GM18868 (cell line): Measurements from ENCODE around the gene E2F4.

Experiments
- ATAC-seq: cut with Tn5 transposase; IDR thresholded peaks from one replicate; pipeline ENCODE4 v1.9.1; 2021; ENCODE audit warnings: mild to moderate bottlenecking, moderate library complexity; ENCODE audit not compliant: unreplicated experiment

E2F4 gene

DNA sequence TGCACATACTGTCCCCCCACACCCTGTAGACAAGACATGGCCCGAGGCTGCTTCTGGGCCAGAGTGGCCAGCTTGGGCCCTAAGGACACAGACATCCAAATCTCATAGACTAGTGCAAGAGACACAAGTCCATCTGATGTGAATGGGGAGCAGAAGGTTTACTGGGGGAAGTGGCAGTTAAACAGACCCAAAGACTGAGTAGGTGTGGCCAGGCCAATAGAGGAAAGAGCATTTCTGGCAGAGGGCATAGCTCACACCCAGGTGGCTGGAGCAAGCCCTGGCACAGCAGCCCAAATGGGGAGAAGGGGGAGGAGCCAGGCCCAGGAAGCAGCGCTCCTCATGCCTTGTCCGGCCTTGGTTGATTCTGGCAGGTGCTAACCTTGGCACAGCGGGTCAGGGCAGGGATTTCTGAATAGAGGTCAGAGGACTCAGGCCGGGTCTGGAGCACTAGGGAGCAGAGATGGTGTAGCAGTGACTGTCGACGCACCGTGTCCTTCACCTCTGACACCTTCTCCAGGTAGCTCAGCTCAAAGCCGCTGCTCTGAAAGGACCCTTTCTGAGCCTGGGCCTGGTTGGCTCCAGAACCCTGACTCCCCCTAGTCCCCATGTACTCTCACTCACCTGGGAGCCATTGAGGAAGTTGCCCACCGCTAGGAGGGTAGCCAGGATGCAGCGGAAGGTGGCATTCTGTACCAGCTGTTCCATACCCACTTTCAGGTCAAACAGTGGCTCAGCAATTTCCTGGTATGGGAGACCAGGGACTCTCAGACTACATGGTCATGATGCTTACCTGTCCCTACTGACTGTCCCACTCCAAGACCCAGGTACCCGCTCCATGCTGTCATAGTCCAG lies 39.1 kb downstream of the E2F4 start:
- ATAC-seq = no peak

- ATAC-seq = no peak
Observed at GRCh38 chr16:67233596-67233995, 41.6 kb downstream of the E2F4 start.

- ATAC-seq = no peak
Observed at GRCh38 chr16:67234180-67234597, 42.2 kb downstream of the E2F4 start.

DNA sequence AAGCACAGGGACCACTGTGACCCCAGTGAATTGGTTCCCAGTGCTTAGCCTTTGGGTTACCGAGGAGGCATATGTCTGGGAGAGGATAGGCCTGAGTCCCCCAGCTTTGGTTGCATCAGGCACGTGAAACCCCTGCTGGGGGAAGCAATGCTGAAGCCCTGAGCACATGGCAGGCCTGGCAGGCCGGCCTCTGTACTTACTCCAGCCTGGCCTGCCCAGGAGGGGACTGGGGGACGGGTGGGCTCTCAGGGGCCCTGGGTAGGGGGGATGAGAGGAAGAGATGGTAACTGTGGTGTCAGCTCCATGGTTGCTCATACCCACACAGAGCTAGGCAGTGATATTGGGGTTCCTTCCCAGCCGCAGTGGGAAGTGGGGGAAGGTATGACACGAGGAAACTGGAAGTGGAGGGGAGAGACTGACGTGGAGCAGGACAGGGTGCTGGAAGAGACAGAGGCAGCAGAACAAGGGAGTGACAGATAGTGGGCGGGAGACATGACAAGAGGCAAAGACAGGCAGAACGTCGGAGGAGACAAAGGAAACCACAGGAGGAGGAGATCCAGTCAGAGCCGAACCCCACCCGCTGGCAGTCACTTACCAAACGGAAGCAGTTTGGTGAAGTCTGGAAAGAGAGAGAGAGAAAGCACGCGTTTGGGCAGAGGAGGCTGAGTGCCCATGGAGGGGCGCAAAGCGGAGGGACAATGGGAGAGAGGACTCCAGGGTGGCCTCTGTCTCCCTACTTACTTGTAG lies 44.0 kb downstream of the E2F4 start:
- no peak for ATAC-seq

DNA sequence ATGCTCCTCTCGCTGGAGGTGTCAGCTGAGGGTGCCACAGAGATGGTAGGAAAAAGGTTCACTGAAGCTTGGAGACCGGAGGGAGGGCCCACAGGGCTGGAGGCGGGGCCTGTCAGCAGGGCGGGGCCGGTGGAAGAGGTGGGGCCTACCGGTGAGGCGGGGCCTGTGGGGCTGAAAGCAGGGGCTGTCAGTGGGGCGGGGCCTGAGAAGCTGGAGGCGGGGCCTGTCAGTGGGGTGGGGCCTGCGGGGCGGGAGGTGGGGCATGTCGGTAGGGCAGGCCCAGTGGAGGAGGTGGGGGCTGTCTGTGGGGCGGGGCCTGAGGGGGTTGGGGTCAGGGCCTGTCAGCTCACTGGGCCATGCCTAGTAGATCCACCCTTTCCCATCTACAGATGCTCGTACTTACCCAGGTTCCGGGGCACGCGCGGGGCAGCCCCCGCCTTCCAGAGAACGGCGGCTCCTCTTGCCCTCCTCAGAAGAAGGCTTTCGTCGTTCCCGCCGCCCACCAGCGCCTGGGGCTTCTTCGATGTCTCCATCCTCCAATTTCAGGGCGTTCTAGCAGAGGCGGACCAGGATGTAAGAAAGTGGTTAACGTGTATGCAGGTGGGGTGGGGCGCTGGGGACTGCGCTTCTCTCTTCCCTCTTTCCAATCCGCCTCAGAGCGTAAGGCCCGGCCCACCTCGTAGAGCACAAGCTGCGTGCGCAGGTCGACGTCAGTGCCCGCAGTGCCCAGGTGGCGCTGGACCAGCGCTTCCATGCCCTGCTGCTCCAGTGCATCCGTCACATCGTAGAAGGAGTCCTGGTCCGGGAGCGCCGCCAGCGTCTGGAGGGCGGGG lies 44.8 kb downstream of the E2F4 start:
- ATAC-seq = no peak

DNA sequence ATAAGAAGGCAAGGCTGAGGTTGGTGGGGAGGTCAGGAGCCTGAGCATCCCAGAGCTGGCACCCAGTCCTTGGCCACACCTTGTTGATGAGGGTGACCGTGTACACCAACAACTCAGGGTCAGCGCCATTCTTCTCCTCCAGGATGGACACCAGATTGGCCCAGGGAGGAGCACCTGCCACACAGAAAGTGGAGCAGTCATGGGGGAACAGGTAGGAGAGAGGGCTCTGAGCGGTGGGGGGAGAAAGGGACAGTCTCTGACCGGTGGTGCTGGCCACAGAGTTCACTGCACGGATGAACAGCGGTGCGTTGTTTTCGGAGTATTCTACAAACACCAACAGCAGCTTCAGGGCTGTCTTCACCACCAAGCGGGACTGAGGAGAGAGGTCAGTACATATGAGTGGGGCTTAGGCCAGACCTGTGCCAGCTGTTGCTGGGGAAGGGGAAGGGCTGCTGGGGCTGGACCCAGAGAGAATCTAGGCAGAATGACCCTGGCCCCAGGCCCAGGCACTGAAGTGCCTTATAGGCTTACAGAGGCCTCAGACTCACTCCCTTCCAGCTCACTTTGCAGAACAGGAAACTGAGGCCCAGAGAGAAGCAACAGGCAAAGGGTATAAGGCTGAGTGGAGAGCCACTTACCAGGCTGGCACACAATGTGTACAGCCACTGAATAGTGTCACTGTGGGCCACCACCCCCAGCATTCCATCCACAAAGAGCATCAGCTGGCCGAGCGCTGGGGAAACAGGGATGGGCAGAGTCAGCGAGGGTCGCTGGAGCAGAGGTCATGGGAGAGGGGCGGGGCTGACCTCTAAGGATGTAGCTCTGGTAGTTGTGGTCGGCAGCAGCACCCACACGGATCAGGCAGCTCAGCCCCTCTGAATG lies 45.7 kb downstream of the E2F4 start:
- no peak for ATAC-seq

DNA sequence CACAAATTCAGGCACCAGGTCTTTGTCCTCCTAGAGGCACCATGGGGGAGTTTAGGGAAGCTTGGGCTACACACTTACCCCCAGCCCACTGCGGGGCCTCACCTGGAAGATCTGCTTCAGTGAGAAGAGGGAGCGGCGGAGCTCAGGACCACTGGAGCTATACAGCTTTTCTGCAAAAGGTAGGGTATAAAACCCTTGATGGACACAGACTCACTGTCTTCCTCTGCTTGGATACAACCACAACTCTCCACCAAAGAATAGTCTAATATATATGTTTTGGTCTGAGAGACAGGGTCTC lies 46.3 kb downstream of the E2F4 start:
- no peak for ATAC-seq

DNA sequence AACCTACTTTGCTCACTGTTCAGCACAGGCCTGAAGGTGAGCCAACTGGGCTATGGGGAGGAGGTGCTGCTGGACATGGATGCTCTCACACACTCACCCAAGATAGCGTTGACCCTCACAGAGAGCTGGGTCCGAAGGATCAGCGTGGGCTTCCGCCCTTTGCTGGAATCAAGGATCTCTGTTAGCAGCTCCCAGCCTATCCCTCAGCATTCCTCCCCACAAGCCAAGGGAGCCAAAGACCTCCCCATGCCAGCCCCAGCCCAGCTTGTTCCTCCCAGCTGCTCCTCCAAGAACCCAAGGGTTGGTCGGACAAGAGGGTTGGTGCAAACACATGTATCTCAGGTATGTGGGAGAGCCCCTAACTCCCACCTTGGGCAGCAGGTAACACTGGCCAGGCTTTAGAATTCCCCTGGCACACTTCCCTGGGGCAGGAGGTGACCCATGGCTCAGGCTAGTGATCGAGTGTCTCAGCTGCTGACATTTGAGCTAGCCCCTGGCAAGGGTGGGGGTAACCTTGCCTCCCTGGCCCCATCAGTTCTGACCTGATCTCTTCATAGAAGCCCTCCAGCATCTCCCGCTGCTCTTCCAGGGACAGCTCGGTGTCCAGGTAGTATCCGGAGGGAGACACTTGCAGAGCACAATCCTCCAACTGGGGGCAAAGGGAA lies 47.0 kb downstream of the E2F4 start:
- ATAC-seq = no peak

DNA sequence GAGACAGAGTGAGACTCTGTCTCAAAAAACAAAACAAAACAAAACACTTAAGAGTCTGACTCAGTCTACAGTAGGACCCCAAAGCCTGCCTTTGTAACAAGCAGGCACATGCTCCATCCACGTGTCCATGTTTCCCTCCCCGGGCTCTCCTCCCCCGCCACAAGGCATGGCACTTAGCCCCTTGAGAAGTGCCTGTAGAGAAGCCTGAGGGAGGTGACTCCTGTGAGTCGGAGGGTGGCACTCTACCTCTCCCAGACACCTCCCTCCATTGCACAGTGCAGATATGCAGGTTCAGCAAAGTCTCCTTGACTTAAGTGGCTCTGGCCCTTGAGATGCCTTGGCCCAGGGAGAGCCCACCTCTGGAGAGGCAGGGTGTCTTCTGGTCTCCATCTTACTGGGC lies 48.6 kb downstream of the E2F4 start:
- no peak for ATAC-seq

DNA sequence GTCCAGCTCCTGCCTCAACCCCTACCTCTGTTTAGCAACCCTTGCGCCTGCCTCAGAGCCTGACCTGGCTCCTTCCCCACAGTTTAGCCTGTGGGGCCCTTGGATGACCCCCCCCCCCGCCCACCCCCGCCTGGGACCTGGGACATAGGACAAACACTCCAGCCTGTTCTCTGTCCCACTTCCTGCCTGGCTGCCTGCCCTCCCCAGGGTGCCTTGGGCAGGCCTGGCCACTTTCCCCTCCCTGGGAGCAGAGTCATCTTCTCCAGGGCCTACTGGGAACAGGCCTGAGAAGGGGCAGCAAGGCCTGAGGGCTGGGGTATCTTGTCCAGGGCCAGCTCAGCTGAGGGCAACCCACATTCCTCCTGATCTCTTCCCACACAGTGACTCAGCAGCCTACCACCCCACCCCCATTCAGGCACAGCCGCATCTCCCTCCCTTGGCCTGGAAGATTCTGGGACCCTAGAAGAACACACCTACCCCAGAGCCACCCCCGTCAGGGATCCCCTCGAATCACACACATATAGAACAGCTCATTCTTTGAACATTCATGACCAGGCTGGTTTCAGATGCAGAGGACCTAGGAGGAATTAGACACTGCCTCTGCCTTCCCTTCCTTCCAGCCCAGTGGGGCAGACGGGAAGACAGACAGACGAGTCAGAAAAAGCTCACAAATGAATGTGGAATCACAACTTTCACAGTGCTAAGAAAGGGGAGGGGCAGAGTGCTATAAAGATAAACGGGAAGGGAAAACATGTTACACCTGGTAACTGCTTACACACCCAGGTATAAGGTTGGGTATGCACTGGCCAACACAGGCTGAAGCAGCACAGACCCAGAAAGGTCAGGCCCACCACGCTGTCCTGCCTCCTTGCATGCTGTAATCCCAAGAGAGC lies 49.3 kb downstream of the E2F4 start:
- ATAC-seq = no peak

DNA sequence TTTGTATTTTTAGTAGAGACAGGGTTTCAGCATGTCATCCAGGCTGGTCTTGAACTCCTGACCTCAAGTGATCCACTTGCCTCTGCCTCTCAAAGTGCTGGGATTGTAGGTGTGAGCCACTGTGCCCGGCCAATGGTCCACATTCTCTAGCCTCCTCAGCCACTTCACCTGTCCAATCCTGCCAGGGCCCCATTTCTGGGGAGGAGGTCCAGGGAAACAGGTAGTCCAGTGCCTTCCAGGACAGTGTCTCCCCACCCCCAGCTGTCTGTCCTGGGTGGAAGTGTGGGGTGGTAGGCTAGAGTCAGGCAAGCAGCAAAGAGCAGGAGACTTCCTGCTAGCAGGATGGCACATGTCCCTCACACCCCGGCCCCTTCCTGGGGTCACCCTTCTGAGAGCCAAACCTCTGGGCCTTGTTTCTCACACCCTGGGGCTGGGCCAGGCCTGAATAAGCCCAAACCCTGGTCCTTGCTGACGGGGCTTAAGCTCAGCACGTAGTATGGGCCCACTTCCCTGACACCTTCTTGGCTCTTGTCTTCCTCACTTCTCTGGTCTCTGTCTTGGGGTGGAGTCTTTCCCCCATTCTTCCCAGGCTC lies 50.3 kb downstream of the E2F4 start:
- no peak for ATAC-seq

- ATAC-seq = no peak
Observed at GRCh38 chr16:67243481-67243880, 51.5 kb downstream of the E2F4 start.

- ATAC-seq = peak; percentile 63
Observed at GRCh38 chr16:67244387-67245185, 52.6 kb downstream of the E2F4 start.

GRCh38 chr16:67245186-67245585 lies 53.2 kb downstream of the E2F4 start:
- ATAC-seq = no peak

DNA sequence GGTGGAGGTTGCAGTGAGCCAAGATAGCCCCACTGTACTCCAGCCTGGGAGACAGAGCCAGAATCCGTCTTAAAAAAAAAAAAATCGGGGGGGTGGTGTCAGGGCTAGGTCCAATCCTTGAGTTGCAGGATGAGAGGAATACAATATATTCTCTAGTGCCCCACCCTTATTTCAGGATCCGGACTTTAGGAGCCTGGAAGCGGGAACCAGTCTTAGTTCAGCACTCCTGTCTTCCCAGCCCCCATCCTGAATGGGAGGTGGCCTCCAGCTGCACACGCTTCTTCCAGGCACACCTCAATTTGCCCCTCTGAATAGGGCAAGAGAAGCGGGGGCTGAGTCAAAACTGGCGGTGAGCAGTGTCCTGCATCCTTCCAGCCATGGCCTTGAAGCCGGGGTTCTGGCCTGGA lies 53.7 kb downstream of the E2F4 start:
- ATAC-seq = no peak

DNA sequence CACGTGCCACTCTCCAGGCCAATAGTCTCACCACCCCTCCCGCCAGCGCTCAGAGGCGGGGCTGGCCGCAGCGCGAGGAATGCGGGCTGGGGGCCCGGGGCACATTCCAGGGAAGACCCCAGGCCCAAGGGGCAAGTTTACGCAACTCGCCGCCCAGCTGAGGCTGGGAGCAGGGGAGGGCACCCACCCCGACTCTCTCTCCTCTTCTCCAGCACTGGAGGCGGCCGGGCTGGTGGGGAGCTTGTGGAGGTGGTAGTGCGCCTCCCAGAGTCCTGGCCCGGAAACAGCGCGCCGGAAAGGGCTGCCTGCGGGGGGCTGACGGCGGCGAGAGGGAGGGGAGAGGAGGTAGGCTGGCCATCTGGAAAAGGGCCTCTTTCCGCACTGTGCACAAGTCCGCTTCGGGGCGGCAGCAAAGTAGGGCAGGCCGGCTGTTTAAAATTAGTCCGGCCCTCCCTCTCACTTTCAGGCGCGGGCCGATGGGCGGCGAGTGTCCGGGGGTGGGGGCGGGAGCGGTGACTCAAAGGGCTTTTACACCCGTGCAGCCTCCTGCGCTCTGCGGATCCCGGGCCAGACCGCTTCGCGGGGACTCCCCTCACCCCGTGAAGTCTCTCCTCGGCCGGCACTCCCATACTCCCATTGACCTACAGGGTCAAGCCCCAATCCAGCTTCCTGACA lies 54.3 kb downstream of the E2F4 start:
- no peak for ATAC-seq

- ATAC-seq = no peak
Observed at GRCh38 chr16:67246756-67247191, 54.8 kb downstream of the E2F4 start.
